ENCODE measurements around the gene RBM22.
A peak's percentile ranks its signal among the peaks of the same experiment; 100 is the strongest.

The RBM22 gene

GRCh38 chr5:150653145-150653761 lies 47.6 kb downstream of the RBM22 start:
- DNase-seq, result no peak

- DNase-seq, result no peak
Observed at GRCh38 chr5:150651924-150652671, 48.8 kb downstream of the RBM22 start.

- no peak for DNase-seq
Observed at GRCh38 chr5:150651382-150651781, 49.5 kb downstream of the RBM22 start.

- no peak for DNase-seq
Observed at GRCh38 chr5:150650021-150651006, 50.5 kb downstream of the RBM22 start.

GRCh38 chr5:150649108-150650020 lies 51.5 kb downstream of the RBM22 start:
- no peak for DNase-seq

GRCh38 chr5:150648294-150649107 lies 52.4 kb downstream of the RBM22 start:
- DNase-seq, result no peak

- peak in 3 of 58 donors; percentile 29 to 55 (median 33) for DNase-seq
Observed at GRCh38 chr5:150647275-150648251, 53.3 kb downstream of the RBM22 start.

GRCh38 chr5:150645070-150645700 lies 55.7 kb downstream of the RBM22 start:
- peak in 7 of 58 donors; percentile 13 to 42 (median 38) for DNase-seq

- no peak for DNase-seq
Observed at GRCh38 chr5:150644514-150644913, 56.3 kb downstream of the RBM22 start.

- DNase-seq, result no peak
Observed at GRCh38 chr5:150644058-150644457, 56.8 kb downstream of the RBM22 start.

- no peak for DNase-seq
Observed at GRCh38 chr5:150642991-150643710, 57.7 kb downstream of the RBM22 start.

- DNase-seq, result no peak
Observed at GRCh38 chr5:150642567-150642927, 58.3 kb downstream of the RBM22 start.

GRCh38 chr5:150641824-150642566 lies 58.9 kb downstream of the RBM22 start:
- DNase-seq, result no peak

GRCh38 chr5:150641006-150641570 lies 59.8 kb downstream of the RBM22 start:
- DNase-seq, result no peak
